H1 (cell line): ENCODE measurements around the gene TAS2R5. TPM values are rescaled to one million over a fixed set of nuclear protein-coding genes. Genes with fewer than 3 reads are reported as not detected.

Experiments used
- CTCF ChIA-PET: fragments of 300-600 bp; sonication (Branson Sonifier 250); formaldehyde crosslinking; loops from one replicate; lab custom pipeline; 2021; ENCODE audit not compliant: partially characterized antibody; lab: Charles Lee
- POLR2A ChIA-PET: fragments of 300-600 bp; sonication (Branson Sonifier 250); formaldehyde crosslinking; loops from one replicate; lab custom pipeline; 2021; ENCODE audit warnings: inconsistent platforms; ENCODE audit not compliant: partially characterized antibody; lab: Charles Lee
- DNase-seq, 2 experiments: peaks; one replicate each; pipeline versions ENCODE4 v3.0.0 to v3.0.0-alpha.2; 2010 to 2022; ENCODE audit warnings: low spot score in 2 of 2, low read depth in 1 of 2, mixed read lengths in 1 of 2
- FAIRE-seq: peaks from 2 replicates; lab custom pipeline; 2011; peaks lifted over from hg19 to GRCh38; lab: Jason Lieb, UNC
- H2AFZ ChIP-seq: 2 replicates; pipeline ENCODE4 v1.8.1; 2012; ENCODE audit warnings: low read length, inconsistent platforms
- H2AK5ac ChIP-seq: 2 replicates; pipeline ENCODE4 v1.6.1; 2013; ENCODE audit warnings: low read depth, low read length
- H2BK120ac ChIP-seq: replicated peaks from 2 replicates; pipeline ENCODE3; 2013; ENCODE audit warnings: low read depth, low read length, inconsistent platforms
- H2BK12ac ChIP-seq: 2 replicates; pipeline ENCODE4 v1.6.1; 2013; ENCODE audit warnings: low read depth, low read length
- H2BK15ac ChIP-seq: 2 replicates; pipeline ENCODE4 v1.6.1; 2013; ENCODE audit warnings: low read length
- H2BK20ac ChIP-seq: 2 replicates; pipeline ENCODE4 v1.6.1; 2013; ENCODE audit warnings: low read length
- H2BK5ac ChIP-seq: 2 replicates; pipeline ENCODE4 v1.6.1; 2013; ENCODE audit warnings: low read depth, low read length
- H3K14ac ChIP-seq: 2 replicates; pipeline ENCODE4 v1.6.1; 2013; ENCODE audit warnings: inconsistent platforms; ENCODE audit not compliant: insufficient read length
- H3K18ac ChIP-seq: 2 replicates; pipeline ENCODE4 v1.6.1; 2013; ENCODE audit warnings: low read length; ENCODE audit errors: extremely low read depth
- H3K23ac ChIP-seq: 2 replicates; pipeline ENCODE4 v1.6.1; 2013; ENCODE audit warnings: inconsistent platforms; ENCODE audit not compliant: insufficient read length
- H3K23me2 ChIP-seq: 2 replicates; pipeline ENCODE4 v1.6.1; 2013; ENCODE audit warnings: low read depth, low read length
- H3K27ac ChIP-seq: 2 replicates; pipeline ENCODE4 v1.6.1; 2011; ENCODE audit warnings: low read depth, low read length, inconsistent platforms
- H3K27me3 ChIP-seq, 4 experiments: replicated peaks in 1 of 4; 1 replicate in 1 of 4; 2 replicates in 3 of 4; pipeline versions ENCODE4 v1.6.1 to v1.8.1; 2011 to 2013; ENCODE audit warnings: low read length in 3 of 4, mild to moderate bottlenecking in 3 of 4, inconsistent platforms in 2 of 4, mixed read lengths in 2 of 4, moderate library complexity in 1 of 4; ENCODE audit not compliant: control insufficient read depth in 3 of 4, insufficient read depth in 3 of 4; ENCODE audit errors: extremely low read depth in 1 of 4
- H3K36me3 ChIP-seq, 4 experiments: 2 replicates each; pipeline versions ENCODE4 v1.6.1 to v1.8.1; 2011 to 2013; ENCODE audit warnings: mild to moderate bottlenecking in 4 of 4, low read length in 3 of 4, moderate library complexity in 2 of 4, control low read depth in 1 of 4, inconsistent platforms in 1 of 4; ENCODE audit not compliant: insufficient read depth in 4 of 4, control insufficient read depth in 2 of 4
- H3K4ac ChIP-seq: replicated peaks from 2 replicates; pipeline ENCODE3; 2013; ENCODE audit warnings: low read length, low read depth, mixed read lengths, inconsistent platforms; ENCODE audit not compliant: insufficient read length
- H3K4me1 ChIP-seq, 4 experiments: replicated peaks in 1 of 4; 1 replicate in 1 of 4; 2 replicates in 3 of 4; pipeline versions ENCODE4 v1.6.1 to v1.8.1; 2011 to 2013; ENCODE audit warnings: low read length in 3 of 4, inconsistent platforms in 2 of 4, mixed read lengths in 1 of 4; ENCODE audit not compliant: insufficient read depth in 4 of 4, control insufficient read depth in 3 of 4
- H3K4me2 ChIP-seq, 2 experiments: 2 replicates each; pipeline versions ENCODE4 v1.6.1 to v1.8.1; 2011 to 2013; ENCODE audit warnings: low read depth in 2 of 2, low read length in 2 of 2, control low read depth in 1 of 2, inconsistent platforms in 1 of 2, mild to moderate bottlenecking in 1 of 2; ENCODE audit not compliant: insufficient read depth in 1 of 2
- H3K4me3 ChIP-seq, 4 experiments: fragments of 200-600, 300-600 bp in 1 of 4; sonication (generic), shearing (Covaris generic), sonication (Bioruptor Twin) in 1 of 4; 2 replicates each; pipeline versions ENCODE4 v1.5.1 to v1.8.1; 2011 to 2016; ENCODE audit warnings: low read length in 4 of 4, low read depth in 3 of 4, control low read depth in 2 of 4, inconsistent platforms in 2 of 4, mild to moderate bottlenecking in 2 of 4, mixed read lengths in 1 of 4, moderate library complexity in 1 of 4; ENCODE audit not compliant: insufficient read depth in 2 of 4; ENCODE audit errors: extremely low read depth in 1 of 4
- H3K56ac ChIP-seq: replicated peaks from 2 replicates; pipeline ENCODE3; 2013; ENCODE audit warnings: low read depth, mild to moderate bottlenecking, mixed read lengths, low read length, inconsistent platforms; ENCODE audit not compliant: insufficient read length
- H3K79me1 ChIP-seq: 2 replicates; pipeline ENCODE4 v1.6.1; 2013; ENCODE audit warnings: low read depth, low read length, control low read depth
- H3K79me2 ChIP-seq, 2 experiments: 2 replicates each; pipeline versions ENCODE4 v1.6.1 to v1.8.1; 2012 to 2013; ENCODE audit warnings: low read length in 2 of 2, mild to moderate bottlenecking in 2 of 2, inconsistent platforms in 1 of 2; ENCODE audit not compliant: insufficient read depth in 2 of 2, control insufficient read depth in 1 of 2
- H3K9ac ChIP-seq, 4 experiments: replicated peaks in 1 of 4; 1 replicate in 1 of 4; 2 replicates in 3 of 4; pipeline versions ENCODE4 v1.6.1 to v1.8.1; 2011 to 2013; ENCODE audit warnings: low read depth in 3 of 4, low read length in 3 of 4, control low read depth in 2 of 4, mild to moderate bottlenecking in 2 of 4, moderate library complexity in 2 of 4, inconsistent platforms in 1 of 4; ENCODE audit errors: extremely low read depth in 1 of 4
- H3K9me3 ChIP-seq, 2 experiments: 2 replicates each; pipeline versions ENCODE4 v1.6.1 to v1.8.1; 2012 to 2013; ENCODE audit warnings: mild to moderate bottlenecking in 2 of 2, moderate library complexity in 2 of 2, control low read depth in 1 of 2, inconsistent platforms in 1 of 2, low read depth in 1 of 2, low read length in 1 of 2, mixed read lengths in 1 of 2; ENCODE audit not compliant: insufficient read depth in 2 of 2
- H4K20me1 ChIP-seq, 2 experiments: replicated peaks in 1 of 2; 2 replicates each; pipeline versions ENCODE3 to v1.8.1; 2011 to 2013; ENCODE audit warnings: inconsistent platforms in 2 of 2, low read length in 2 of 2, mild to moderate bottlenecking in 1 of 2; ENCODE audit not compliant: insufficient read depth in 2 of 2, control insufficient read depth in 1 of 2
- H4K5ac ChIP-seq: 2 replicates; pipeline ENCODE4 v1.6.1; 2013; ENCODE audit warnings: low read length, low read depth, mixed read lengths, inconsistent platforms; ENCODE audit not compliant: insufficient read length
- H4K8ac ChIP-seq: 2 replicates; pipeline ENCODE4 v1.8.0; 2013; ENCODE audit warnings: mild to moderate bottlenecking, moderate library complexity, low read length, inconsistent platforms; ENCODE audit not compliant: insufficient read depth; ENCODE audit errors: extremely low read depth
- H4K91ac ChIP-seq: replicated peaks from 2 replicates; pipeline ENCODE3; 2013; ENCODE audit warnings: low read length, mixed read lengths, inconsistent platforms; ENCODE audit not compliant: insufficient read length
- CTCF ChIP-seq, 3 experiments: IDR thresholded peaks; 1 replicate in 2 of 3; 2 replicates in 1 of 3; pipeline versions ENCODE4 v1.5.1 to v1.6.1; 2011; ENCODE audit warnings: low read length in 3 of 3, mild to moderate bottlenecking in 3 of 3, inconsistent platforms in 2 of 3, low read depth in 1 of 3, moderate library complexity in 1 of 3; ENCODE audit not compliant: insufficient read depth in 1 of 3; ENCODE audit errors: control extremely low read depth in 1 of 3
- HDAC2 ChIP-seq, 2 experiments: fragments of 300-600 bp in 1 of 2; sonication (generic) in 1 of 2; IDR thresholded peaks; 2 replicates each; pipeline ENCODE4 v1.6.1; 2011 to 2012; ENCODE audit warnings: low read depth in 2 of 2, low read length in 2 of 2, mild to moderate bottlenecking in 2 of 2, moderate library complexity in 2 of 2, borderline replicate concordance in 1 of 2, inconsistent platforms in 1 of 2
- JUND ChIP-seq: IDR thresholded peaks from 2 replicates; pipeline ENCODE4 v1.6.1; 2011; ENCODE audit warnings: mild to moderate bottlenecking, improper control_type of control experiment, low read length
- KDM5A ChIP-seq: fragments of 200-600 bp; IDR thresholded peaks from 2 replicates; pipeline ENCODE4 v1.7.1; 2012; ENCODE audit warnings: mild to moderate bottlenecking, low read length, inconsistent platforms, mixed read lengths
- POU5F1 ChIP-seq: IDR thresholded peaks from 2 replicates; pipeline ENCODE4 v1.6.1; 2011; ENCODE audit warnings: low read depth, mild to moderate bottlenecking, low read length, moderate library complexity
- RAD21 ChIP-seq, 2 experiments: IDR thresholded peaks in 1 of 2; conservative IDR thresholded peaks in 1 of 2; 2 replicates each; pipeline ENCODE4 v1.6.1; 2011; ENCODE audit warnings: low read depth in 2 of 2, low read length in 2 of 2, improper control_type of control experiment in 1 of 2, inconsistent platforms in 1 of 2, mild to moderate bottlenecking in 1 of 2, moderate library complexity in 1 of 2
- TEAD4 ChIP-seq: IDR thresholded peaks from 2 replicates; pipeline ENCODE4 v1.6.1; 2012; ENCODE audit warnings: low read depth, low read length, inconsistent platforms, mixed read lengths
- ZNF274 ChIP-seq: IDR thresholded peaks from 2 replicates; pipeline ENCODE4 v1.7.0; 2012; ENCODE audit warnings: low read length, borderline replicate concordance; ENCODE audit errors: extremely low read depth
- WGBS, 2 experiments: shearing (Covaris generic) in 1 of 2; methylation state at CpG; one replicate each; pipeline versions ENCODE4 v1.1.6 to v1.1.7; 2013 to 2015; ENCODE audit warnings: low lambda C conversion rate in 2 of 2, mixed read lengths in 2 of 2, inconsistent platforms in 1 of 2, low coverage in 1 of 2, missing lambda C conversion rate in 1 of 2; ENCODE audit not compliant: insufficient replicate concordance in 2 of 2, insufficient coverage in 1 of 2, insufficient read length in 1 of 2; ENCODE audit errors: extremely low coverage in 1 of 2, missing lambda C conversion rate in 1 of 2; 5-methylcytosine and 5-hydroxymethylcytosine counted together
- polyA plus RNA-seq, 7 experiments: library from polyadenylated mRNA; depleted of rRNA in 3 of 7; stranded (reverse) in 5 of 7; unstranded in 2 of 7; fragments of >200 nt in 5 of 7; fragments of 200-250 nt in 2 of 7; gene quantifications; 1 replicate in 5 of 7; 2 replicates in 1 of 7; 4 replicates in 1 of 7; pipeline versions ENCODE4 v1.2.1 to v1.2.3, GENCODE V29; 2011 to 2013; ENCODE audit warnings: missing spikeins in 2 of 7, mixed read lengths in 2 of 7
- total RNA-seq: library from RNA; stranded (reverse); fragmentation: NEBNext Ultra II Directional; extraction: Animal tissue kit (Norgen Biotek cat#: 25700); gene quantifications from 2 replicates; pipeline ENCODE4 v1.2.1, GENCODE V29; 2021

Gene TAS2R5
- total and polyA plus RNA-seq, 2 of the 8 experiments (the other 6 are each of a cell fraction or from before 2014, with no cell fraction given) = 1.5 to 6.2 TPM

- FAIRE-seq = no peak
- no peak overlapping the region for H4K5ac ChIP-seq
Observed at GRCh38 chr7:141752634-141753033, 37.4 kb upstream of the TAS2R5 start.

More at GRCh38 chr7:141752634-141753033, 37.4 kb upstream of the TAS2R5 start:
- POLR2A ChIA-PET = interaction anchor here (0.6 kb wide), 1 partner anchor 15 kb away, joined by 3 read pairs; the partner anchor contains the start of gene SSBP1
- DNase-seq = no peak
- no peak for TF ChIP-seq KDM5A
- no peak for TF ChIP-seq ZNF274
- no peak for TF ChIP-seq HDAC2 (IDR thresholded peaks at IDR 0.05; ENCODE audit: borderline replicate concordance in 1 of 2, low read depth in 2 of 2, low read length in 2 of 2)
- peak; percentile 2 to 42 (median 30); a peak in 3 of 4 replicates for TF ChIP-seq CTCF (IDR thresholded peaks at IDR 0.05; ENCODE audit: control extremely low read depth in 1 of 3, insufficient read depth in 1 of 3, low read depth in 1 of 3, low read length in 3 of 3)
- no peak for TF ChIP-seq JUND
- peak; percentile 9 to 34; a peak in 3 of 4 replicates for TF ChIP-seq RAD21 (IDR thresholded peaks at IDR 0.05 in 1 of 2, conservative IDR thresholded peaks at IDR 0.05 in 1 of 2; ENCODE audit: low read depth in 2 of 2, low read length in 2 of 2)
- no peak for TF ChIP-seq TEAD4
- TF ChIP-seq POU5F1 = no peak
- H3K9ac ChIP-seq = no peak overlapping the region
- no peaks in the 10 kb centered on the region for H3K4me1 ChIP-seq
- H4K8ac ChIP-seq = no peak overlapping the region
- H3K27me3 ChIP-seq = no peaks in the 10 kb centered on the region
- H3K36me3 ChIP-seq = peaks cover 16 to 76% (median 54%) of the 10 kb centered on the region in 4 experiments
- H3K56ac ChIP-seq = no peak overlapping the region
- H3K9me3 ChIP-seq = peaks cover 23 to 26% of the 10 kb centered on the region in 2 experiments
- no peak overlapping the region for H2BK20ac ChIP-seq
- H2BK120ac ChIP-seq = no peak overlapping the region
- no peak overlapping the region for H3K4me3 ChIP-seq
- no peak overlapping the region for H2AK5ac ChIP-seq
- H3K23ac ChIP-seq = no peak overlapping the region
- H3K4me2 ChIP-seq = no peak overlapping the region
- no peak overlapping the region for H3K18ac ChIP-seq
- H2BK5ac ChIP-seq = no peak overlapping the region
- no peak overlapping the region for H2AFZ ChIP-seq
- 85% methylated on average over 13 of the region's 13 CpGs; no CpG with 5 or more reads in 1 of the 2 experiments for WGBS, 2 experiments
- H3K14ac ChIP-seq = no peak overlapping the region
- no peak overlapping the region for H2BK12ac ChIP-seq
- CTCF ChIA-PET = no interaction called here
- H3K4ac ChIP-seq = no peak overlapping the region
- no peak overlapping the region for H2BK15ac ChIP-seq
- H4K91ac ChIP-seq = no peak overlapping the region
- no peak overlapping the region for H3K27ac ChIP-seq
- H4K20me1 ChIP-seq = no peaks in the 10 kb centered on the region
- peaks cover 2% of the 10 kb centered on the region; the same call in 1 of the 2 replicates for H3K79me1 ChIP-seq
- H3K79me2 ChIP-seq = no peaks in the 10 kb centered on the region
- no peaks in the 10 kb centered on the region for H3K23me2 ChIP-seq
